Ascending aorta (tissue), 2 donors: ENCODE measurements around the gene PPM1K. TPM values are rescaled to one million over a fixed set of nuclear protein-coding genes. Genes with fewer than 3 reads are reported as not detected.

Experiments used
- DNase-seq, 2 donors: peaks; one replicate each; pipeline ENCODE4 v3.0.0-alpha.2; 2019; ENCODE audit warnings: low spot score in 2 of 2
- H3K27ac ChIP-seq, 2 donors: fragments of 200-600 bp; sonication (generic); one replicate each; pipeline ENCODE4 v1.5.1; 2016 to 2017; ENCODE audit warnings: mild to moderate bottlenecking in 1 of 2
- H3K27me3 ChIP-seq: fragments of 200-600 bp; sonication (generic); one replicate; pipeline ENCODE4 v1.5.1; 2017
- H3K36me3 ChIP-seq, 2 donors: fragments of 200-600 bp; sonication (generic); one replicate each; pipeline ENCODE4 v1.5.1; 2016
- H3K4me1 ChIP-seq, 2 donors: fragments of 200-600 bp; sonication (generic); one replicate each; pipeline ENCODE4 v1.5.1; 2016 to 2017; ENCODE audit warnings: mild to moderate bottlenecking in 1 of 2
- H3K4me3 ChIP-seq, 2 donors: fragments of 200-600 bp; sonication (generic); one replicate each; pipeline ENCODE4 v1.5.1; 2016 to 2017; ENCODE audit warnings: mild to moderate bottlenecking in 1 of 2
- H3K9me3 ChIP-seq, 2 donors: fragments of 200-600 bp; sonication (generic); one replicate each; pipeline ENCODE4 v1.5.1; 2016
- CTCF ChIP-seq, 3 experiments: fragments of 200-600 bp in 2 of 3; fragments of 450-650 bp in 1 of 3; sonication (generic) in 2 of 3; IDR thresholded peaks; one replicate each; pipeline ENCODE4 v1.5.1; 2016 to 2019; ENCODE audit warnings: antibody characterized with exemption in 3 of 3, mild to moderate bottlenecking in 1 of 3, moderate library complexity in 1 of 3
- intact Hi-C: fragments of 100-400 bp; cut with DNase I; formaldehyde crosslinking; loops from one replicate; pipeline ENCODE4 v1.15.1; 2023
- total RNA-seq: library from RNA; depleted of rRNA; stranded (reverse); fragments of >200 nt; gene quantifications from one replicate; pipeline ENCODE4 v1.1.0, GENCODE V29; 2016

Gene PPM1K
- total RNA-seq, 1 donor from 2014 or later = 17.0 TPM

- intact Hi-C loops = no loop called here
- H3K36me3 ChIP-seq = no peaks in the 10 kb centered on the region
- peaks cover 0 to 2% of the 10 kb centered on the region in 2 donors for H3K4me1 ChIP-seq
- no peaks in the 10 kb centered on the region for H3K9me3 ChIP-seq
- H3K4me3 ChIP-seq = no peak overlapping the region
- no peak for TF ChIP-seq CTCF (IDR thresholded peaks at IDR 0.05)
- H3K27ac ChIP-seq = no peak overlapping the region
- no peak for DNase-seq
- no peaks in the 10 kb centered on the region for H3K27me3 ChIP-seq
Measured at GRCh38 chr4:88225232-88226105, 58.9 kb downstream of the PPM1K start.

- H3K27me3 ChIP-seq = no peaks in the 10 kb centered on the region
- TF ChIP-seq CTCF (IDR thresholded peaks at IDR 0.05) = no peak
Measured at GRCh38 chr4:88223516-88223915, 60.8 kb downstream of the PPM1K start.

GRCh38 chr4:88219099-88219498 is 65.3 kb downstream of the PPM1K start:
- TF ChIP-seq CTCF (IDR thresholded peaks at IDR 0.05) = peak; percentile 51 to 81 (median 70)
- Histone ChIP-seq H3K36me3 (no peaks in the 10 kb centered on the region), H3K4me1 (no peaks in the 10 kb centered on the region), H3K4me3 (no peak overlapping the region), H3K9me3 (no peaks in the 10 kb centered on the region), H3K27me3 (no peaks in the 10 kb centered on the region), H3K27ac (no peak overlapping the region)
- DNase-seq = no peak
- intact Hi-C loops = loop anchor here (1.0 to 10.0 kb wide), 3 partner anchors 238 to 544 kb away; partner anchors contain the start of gene HERC5

More at GRCh38 chr4:88223516-88223915, 60.8 kb downstream of the PPM1K start:
- no peaks in the 10 kb centered on the region for H3K36me3 ChIP-seq
- intact Hi-C loops = no loop called here
- H3K4me1 ChIP-seq = no peaks in the 10 kb centered on the region
- H3K27ac ChIP-seq = no peak overlapping the region
- H3K4me3 ChIP-seq = no peak overlapping the region
- no peak for DNase-seq
- H3K9me3 ChIP-seq = no peaks in the 10 kb centered on the region

GRCh38 chr4:88217169-88217568 is 67.2 kb downstream of the PPM1K start:
- Histone ChIP-seq H3K4me1 (no peaks in the 10 kb centered on the region), H3K9me3 (no peaks in the 10 kb centered on the region), H3K4me3 (no peak overlapping the region), H3K36me3 (no peaks in the 10 kb centered on the region), H3K27ac (no peak overlapping the region), H3K27me3 (no peaks in the 10 kb centered on the region)
- intact Hi-C loops = loop anchor here (10.0 kb wide), 1 partner anchor 542 kb away; no protein-coding TSS in a partner anchor
- TF ChIP-seq CTCF (IDR thresholded peaks at IDR 0.05) = no peak
- DNase-seq = no peak

- no peak for DNase-seq
- Histone ChIP-seq H3K36me3 (no peaks in the 10 kb centered on the region), H3K4me3 (no peak overlapping the region), H3K4me1 (peaks cover 0 to 3% of the 10 kb centered on the region in 2 donors), H3K9me3 (no peaks in the 10 kb centered on the region), H3K27me3 (no peaks in the 10 kb centered on the region), H3K27ac (no peak overlapping the region)
- intact Hi-C loops = loop anchor here (10.0 kb wide), 1 partner anchor 542 kb away; no protein-coding TSS in a partner anchor
- TF ChIP-seq CTCF (IDR thresholded peaks at IDR 0.05) = no peak
Measured at GRCh38 chr4:88216395-88216794, 68.0 kb downstream of the PPM1K start.
